ENCODE results near the gene TENT4B.

TENT4B gene

GRCh38 chr16:50270510-50271147, 117.5 kb downstream of the TENT4B start:
- no peak for DNase-seq (ENCODE audit: low read depth in 3 of 3)

- DNase-seq (ENCODE audit: low read depth in 3 of 3) = no peak
Observed at GRCh38 chr16:50271148-50272041, 118.3 kb downstream of the TENT4B start.

- no peak for DNase-seq (ENCODE audit: low read depth in 3 of 3)
Observed at GRCh38 chr16:50272111-50272571, 119.0 kb downstream of the TENT4B start.

- no peak for DNase-seq (ENCODE audit: low read depth in 3 of 3)
Observed at GRCh38 chr16:50272687-50273381, 119.7 kb downstream of the TENT4B start.

GRCh38 chr16:50273382-50273690, 120.2 kb downstream of the TENT4B start:
- DNase-seq (ENCODE audit: low read depth in 3 of 3) = no peak

GRCh38 chr16:50273888-50274325, 120.8 kb downstream of the TENT4B start:
- DNase-seq (ENCODE audit: low read depth in 3 of 3) = peak in 1 of 3 experiments; percentile 47

GRCh38 chr16:50274326-50275097, 121.4 kb downstream of the TENT4B start:
- peak in 1 of 3 experiments; percentile 35 for DNase-seq (ENCODE audit: low read depth in 3 of 3)

- DNase-seq (ENCODE audit: low read depth in 3 of 3) = no peak
Observed at GRCh38 chr16:50275098-50275415, 122.0 kb downstream of the TENT4B start.

- DNase-seq (ENCODE audit: low read depth in 3 of 3) = no peak
Observed at GRCh38 chr16:50275428-50276325, 122.6 kb downstream of the TENT4B start.

- DNase-seq (ENCODE audit: low read depth in 3 of 3) = no peak
Observed at GRCh38 chr16:50276326-50276640, 123.2 kb downstream of the TENT4B start.

- no peak for DNase-seq (ENCODE audit: low read depth in 3 of 3)
Observed at GRCh38 chr16:50276801-50277555, 123.9 kb downstream of the TENT4B start.

- no peak for DNase-seq (ENCODE audit: low read depth in 3 of 3)
Observed at GRCh38 chr16:50278251-50278650, 125.1 kb downstream of the TENT4B start.

- DNase-seq (ENCODE audit: low read depth in 3 of 3) = no peak
Observed at GRCh38 chr16:50279504-50279865, 126.4 kb downstream of the TENT4B start.

- DNase-seq (ENCODE audit: low read depth in 3 of 3) = no peak
Observed at GRCh38 chr16:50280932-50281331, 127.8 kb downstream of the TENT4B start.

All from stimulated activated CD4-positive, alpha-beta T cell treated with anti-CD3 and anti-CD28 coated beads, TNF-alpha, amount 100 ng/mL, for 24 hours (primary cell).